Endothelial cell of umbilical vein (primary cell): Measurements from ENCODE around the gene MYT1. TPM values are rescaled to one million over a fixed set of nuclear protein-coding genes. Genes with fewer than 3 reads are reported as not detected.

ENCODE experiments used
- BruUV-seq: library from RNA; stranded (reverse); fragments of 400-500 nt; replicated peaks from 2 replicates; lab custom pipeline; 2021; lab: Mats Ljungman, UMichigan
- CTCF ChIA-PET: fragments of 300-600, 350-600 bp; sonication (Branson Sonifier 250); formaldehyde crosslinking; loops from one replicate; lab custom pipeline; 2021; ENCODE audit warnings: antibody characterized with exemption, inconsistent platforms; lab: Charles Lee
- POLR2A ChIA-PET: fragments of 300-600, 350-600 bp; sonication (Branson Sonifier 250); formaldehyde crosslinking; loops from one replicate; lab custom pipeline; 2021; ENCODE audit warnings: antibody characterized with exemption, inconsistent platforms; lab: Charles Lee
- DNase-seq: peaks from one replicate; pipeline ENCODE4 v3.0.0-alpha.2; 2011; ENCODE audit warnings: low read depth, low spot score
- FAIRE-seq: peaks from 2 replicates; lab custom pipeline; 2011; peaks lifted over from hg19 to GRCh38; lab: Jason Lieb, UNC
- H2AFZ ChIP-seq: 2 replicates; pipeline ENCODE4 v1.6.0; 2012; ENCODE audit warnings: low read depth, low read length, control low read depth, inconsistent platforms
- H3K27ac ChIP-seq: 2 replicates; pipeline ENCODE4 v1.5.1; 2011; ENCODE audit warnings: low read depth, mild to moderate bottlenecking, control low read depth, low read length, moderate library complexity; ENCODE audit not compliant: insufficient read depth
- H3K27me3 ChIP-seq, 2 experiments: 2 replicates each; pipeline versions ENCODE4 v1.6.0 to v1.6.1; 2011; ENCODE audit warnings: low read length in 2 of 2, mixed read lengths in 1 of 2; ENCODE audit not compliant: control insufficient read depth in 2 of 2, insufficient read depth in 2 of 2
- H3K36me3 ChIP-seq, 2 experiments: 2 replicates in 1 of 2; 3 replicates in 1 of 2; pipeline ENCODE4 v1.5.1; 2011; ENCODE audit warnings: low read length in 2 of 2, mild to moderate bottlenecking in 1 of 2, moderate library complexity in 1 of 2; ENCODE audit not compliant: control insufficient read depth in 2 of 2, insufficient read depth in 2 of 2; ENCODE audit errors: extremely low read depth in 1 of 2
- H3K4me1 ChIP-seq: 3 replicates; pipeline ENCODE4 v1.5.1; 2011; ENCODE audit warnings: mild to moderate bottlenecking, low read length; ENCODE audit not compliant: control insufficient read depth, insufficient read depth; ENCODE audit errors: extremely low read depth
- H3K4me2 ChIP-seq: 2 replicates; pipeline ENCODE4 v1.6.1; 2011; ENCODE audit warnings: low read length, control low read depth, mixed read lengths; ENCODE audit not compliant: insufficient read depth
- H3K4me3 ChIP-seq, 3 experiments: fragments of 200-600 bp in 1 of 3; sonication (generic), shearing (Covaris generic) in 1 of 3; replicated peaks in 1 of 3; 2 replicates each; pipeline ENCODE4 v1.5.1; 2011 to 2016; ENCODE audit warnings: control low read depth in 3 of 3, low read length in 3 of 3, mild to moderate bottlenecking in 2 of 3, inconsistent platforms in 1 of 3, low read depth in 1 of 3, moderate library complexity in 1 of 3; ENCODE audit not compliant: insufficient read depth in 1 of 3
- H3K79me2 ChIP-seq: 2 replicates; pipeline ENCODE4 v1.6.0; 2012; ENCODE audit warnings: low read length, inconsistent platforms; ENCODE audit not compliant: control insufficient read depth, insufficient read depth
- H3K9ac ChIP-seq: replicated peaks from 2 replicates; pipeline ENCODE3; 2011; ENCODE audit warnings: low read length, control low read depth; ENCODE audit not compliant: insufficient read depth; ENCODE audit errors: extremely low read depth
- H3K9me1 ChIP-seq: replicated peaks from 3 replicates; pipeline ENCODE4 v1.6.0; 2011; ENCODE audit warnings: mild to moderate bottlenecking, low read length; ENCODE audit not compliant: control insufficient read depth, insufficient read depth; ENCODE audit errors: extremely low read depth
- H3K9me3 ChIP-seq: replicated peaks from 2 replicates; pipeline ENCODE4 v1.5.1; 2012; ENCODE audit warnings: low read length, inconsistent platforms; ENCODE audit not compliant: control insufficient read depth, insufficient read depth
- H4K20me1 ChIP-seq: replicated peaks from 2 replicates; pipeline ENCODE3; 2011; ENCODE audit warnings: mild to moderate bottlenecking, low read length; ENCODE audit not compliant: control insufficient read depth, insufficient read depth; ENCODE audit errors: extremely low read depth
- EZH2 ChIP-seq: IDR thresholded peaks from 2 replicates; pipeline ENCODE4 v1.6.1; 2012; ENCODE audit warnings: borderline replicate concordance, low read depth, mild to moderate bottlenecking, moderate library complexity, low read length, inconsistent platforms; ENCODE audit not compliant: severe bottlenecking
- FOS ChIP-seq: IDR thresholded peaks from 2 replicates; pipeline ENCODE4 v1.6.1; 2011; ENCODE audit warnings: mild to moderate bottlenecking, low read length, moderate library complexity, borderline replicate concordance; ENCODE audit not compliant: insufficient read depth
- GATA2 ChIP-seq: IDR thresholded peaks from 2 replicates; pipeline ENCODE4 v1.7.0; 2011; ENCODE audit warnings: low read depth, mild to moderate bottlenecking, moderate library complexity, mixed read lengths, low read length; ENCODE audit not compliant: insufficient read length, insufficient read depth
- JUN ChIP-seq: IDR thresholded peaks from 2 replicates; pipeline ENCODE4 v1.6.1; 2011; ENCODE audit warnings: borderline replicate concordance, low read depth; ENCODE audit not compliant: insufficient read length, insufficient read depth
- MYC ChIP-seq: IDR thresholded peaks from one replicate; pipeline ENCODE4 v1.6.1; 2011; ENCODE audit warnings: mild to moderate bottlenecking, low read depth, low read length
- POLR2A ChIP-seq: IDR thresholded peaks from 2 replicates; pipeline ENCODE4 v1.6.1; 2012; ENCODE audit warnings: low read depth, mild to moderate bottlenecking, control low read depth, low read length
- POLR2AphosphoS5 ChIP-seq: IDR thresholded peaks from 2 replicates; pipeline ENCODE4 v1.6.1; 2012; ENCODE audit warnings: low read depth, mild to moderate bottlenecking, control low read depth, low read length, moderate library complexity; ENCODE audit not compliant: insufficient read depth
- dilution Hi-C: fragments of 300-500 bp; cut with MboI; formaldehyde crosslinking; loops from one replicate; pipeline ENCODE4 v1.15.0; 2019; ENCODE audit warnings: low sequenced_read_pairs; ENCODE audit not compliant: extremely low pct_ligation_motif_present
- intact Hi-C: fragments of 100-400 bp; cut with micrococcal nuclease; formaldehyde crosslinking; loops from one replicate; pipeline ENCODE4 v1.10.0; 2022
- polyA plus RNA-seq, 4 experiments: library from polyadenylated mRNA; depleted of rRNA in 3 of 4; stranded (reverse) in 3 of 4; unstranded in 1 of 4; fragments of >200 nt; gene quantifications; 2 replicates each; pipeline versions ENCODE4 v1.2.1 to v1.2.3, GENCODE V29; 2011 to 2012; ENCODE audit warnings: missing spikeins in 1 of 4
- total RNA-seq: library from RNA; stranded (reverse); gene quantifications from 2 replicates; pipeline ENCODE4 v1.2.3, GENCODE V29; 2021
- TF ChIP-seq, protein P1 (sequence below), 2 donors: IDR thresholded peaks; 1 replicate in 1 of 2; 2 replicates in 1 of 2; pipeline ENCODE4 v1.5.1; 2011; ENCODE audit warnings: low read length in 2 of 2, mild to moderate bottlenecking in 2 of 2, moderate library complexity in 2 of 2, control low read depth in 1 of 2, inconsistent platforms in 1 of 2, low read depth in 1 of 2; ENCODE audit not compliant: insufficient read depth in 1 of 2; ENCODE audit errors: extremely low read depth in 1 of 2
- TF ChIP-seq, protein P2 (sequence below): IDR thresholded peaks from 2 replicates; pipeline ENCODE4 v1.6.1; 2011; ENCODE audit not compliant: insufficient read depth, insufficient read length

MYT1 gene
- total and polyA plus RNA-seq, 2 donors (not counting 3 experiments of a cell fraction or from before 2014, with no cell fraction given): not detected

DNA sequence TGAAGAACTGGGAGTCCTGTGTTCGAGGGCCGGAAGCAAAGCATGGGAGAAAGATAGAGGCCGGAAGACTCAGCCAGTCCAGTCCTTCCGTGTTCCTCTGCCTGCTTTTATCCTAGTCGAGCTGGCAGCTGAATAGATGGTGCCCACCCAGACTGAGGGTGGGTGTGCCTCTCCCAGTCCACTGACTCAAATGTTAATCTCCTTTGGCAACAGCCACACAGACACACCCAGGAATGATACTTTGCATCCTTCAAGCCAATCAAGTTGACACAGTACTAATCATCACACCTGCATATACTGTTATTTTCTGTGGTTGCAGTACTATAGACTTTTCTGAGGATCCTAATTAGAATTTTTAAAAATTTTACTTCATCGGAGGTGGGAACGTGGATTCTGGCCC lies 112.6 kb downstream of the MYT1 start:
- no peak overlapping the region for H3K27ac ChIP-seq
- intact Hi-C loops: no loop called here
- H3K4me1 ChIP-seq: no peaks in the 10 kb centered on the region
- no peak overlapping the region for H3K4me3 ChIP-seq
- no peaks in the 10 kb centered on the region for H3K9me1 ChIP-seq
- BruUV-seq: no TSS peak
- no peak overlapping the region for H3K9ac ChIP-seq
- ChIA-PET POLR2A (no interaction called here), CTCF (no interaction called here)
- H3K36me3 ChIP-seq: peaks cover 0 to 4% of the 10 kb centered on the region in 2 experiments
- FAIRE-seq: no peak
- no peak overlapping the region for H3K4me2 ChIP-seq
- no peaks in the 10 kb centered on the region for H3K9me3 ChIP-seq
- TF ChIP-seq, protein P1, sequence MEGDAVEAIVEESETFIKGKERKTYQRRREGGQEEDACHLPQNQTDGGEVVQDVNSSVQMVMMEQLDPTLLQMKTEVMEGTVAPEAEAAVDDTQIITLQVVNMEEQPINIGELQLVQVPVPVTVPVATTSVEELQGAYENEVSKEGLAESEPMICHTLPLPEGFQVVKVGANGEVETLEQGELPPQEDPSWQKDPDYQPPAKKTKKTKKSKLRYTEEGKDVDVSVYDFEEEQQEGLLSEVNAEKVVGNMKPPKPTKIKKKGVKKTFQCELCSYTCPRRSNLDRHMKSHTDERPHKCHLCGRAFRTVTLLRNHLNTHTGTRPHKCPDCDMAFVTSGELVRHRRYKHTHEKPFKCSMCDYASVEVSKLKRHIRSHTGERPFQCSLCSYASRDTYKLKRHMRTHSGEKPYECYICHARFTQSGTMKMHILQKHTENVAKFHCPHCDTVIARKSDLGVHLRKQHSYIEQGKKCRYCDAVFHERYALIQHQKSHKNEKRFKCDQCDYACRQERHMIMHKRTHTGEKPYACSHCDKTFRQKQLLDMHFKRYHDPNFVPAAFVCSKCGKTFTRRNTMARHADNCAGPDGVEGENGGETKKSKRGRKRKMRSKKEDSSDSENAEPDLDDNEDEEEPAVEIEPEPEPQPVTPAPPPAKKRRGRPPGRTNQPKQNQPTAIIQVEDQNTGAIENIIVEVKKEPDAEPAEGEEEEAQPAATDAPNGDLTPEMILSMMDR (IDR thresholded peaks at IDR 0.05; ENCODE audit: extremely low read depth in 1 of 2, insufficient read depth in 1 of 2, low read depth in 1 of 2, low read length in 2 of 2): no peak
- TF ChIP-seq JUN: no peak
- TF ChIP-seq GATA2: no peak
- TF ChIP-seq FOS: no peak
- TF ChIP-seq, protein P2, sequence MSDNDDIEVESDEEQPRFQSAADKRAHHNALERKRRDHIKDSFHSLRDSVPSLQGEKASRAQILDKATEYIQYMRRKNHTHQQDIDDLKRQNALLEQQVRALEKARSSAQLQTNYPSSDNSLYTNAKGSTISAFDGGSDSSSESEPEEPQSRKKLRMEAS: no peak
- TF ChIP-seq EZH2: no peak
- no peak for TF ChIP-seq MYC
- TF ChIP-seq POLR2AphosphoS5: no peak
- no peak for TF ChIP-seq POLR2A
- no peak for DNase-seq
- H3K27me3 ChIP-seq: no peaks in the 10 kb centered on the region
- no peaks in the 10 kb centered on the region for H3K79me2 ChIP-seq
- no peak overlapping the region for H2AFZ ChIP-seq
- H4K20me1 ChIP-seq: no peaks in the 10 kb centered on the region
- dilution Hi-C loops: no loop called here
